B cell (primary cell): ENCODE data around the gene C14orf119. TPM values are rescaled to one million over a fixed set of nuclear protein-coding genes. Genes with fewer than 3 reads are reported as not detected.

ENCODE experiments used
- ATAC-seq: fragments of 200-7000 bp; cut with Tn5 transposase; one replicate; pipeline ENCODE4 v1.10.0; 2021; ENCODE audit warnings: low read depth, mild to moderate bottlenecking, moderate number of reproducible peaks, moderate library complexity
- CTCF ChIA-PET: fragments of 350-600 bp; sonication (Branson Sonifier 250); formaldehyde crosslinking; loops from one replicate; lab custom pipeline; 2021; ENCODE audit warnings: antibody characterized with exemption, inconsistent platforms; lab: Charles Lee
- POLR2A ChIA-PET: fragments of 350-600 bp; sonication (Branson Sonifier 250); formaldehyde crosslinking; loops from one replicate; lab custom pipeline; 2021; ENCODE audit warnings: antibody characterized with exemption; lab: Charles Lee
- DNase-seq: peaks from one replicate; pipeline ENCODE4 v3.0.0; 2013
- H2AFZ ChIP-seq: 2 replicates; pipeline ENCODE4 v1.6.1; 2012; ENCODE audit warnings: mild to moderate bottlenecking, low read depth, low read length; ENCODE audit not compliant: insufficient read depth, poor library complexity, severe bottlenecking
- H3K27ac ChIP-seq, 2 donors: 1 replicate in 1 of 2; 2 replicates in 1 of 2; pipeline ENCODE4 v1.5.1; 2012 to 2013; ENCODE audit warnings: low read length in 2 of 2, mild to moderate bottlenecking in 2 of 2, moderate library complexity in 1 of 2
- H3K27me3 ChIP-seq, 4 experiments: fragments of 200-600 bp in 1 of 4; sonication (generic) in 1 of 4; replicated peaks in 1 of 4; 1 replicate in 2 of 4; 2 replicates in 2 of 4; pipeline versions ENCODE4 v1.6.1 to v1.7.0; 2013 to 2016; ENCODE audit warnings: low read length in 3 of 4, mild to moderate bottlenecking in 2 of 4, mixed read lengths in 1 of 4, moderate library complexity in 1 of 4; ENCODE audit not compliant: insufficient read depth in 4 of 4, control insufficient read depth in 3 of 4; ENCODE audit errors: control extremely low read depth in 1 of 4
- H3K36me3 ChIP-seq, 2 experiments: replicated peaks in 1 of 2; 1 replicate in 1 of 2; 2 replicates in 1 of 2; pipeline versions ENCODE4 v1.6.1 to v1.7.1; 2013; ENCODE audit warnings: low read length in 1 of 2; ENCODE audit not compliant: insufficient read depth in 2 of 2, control insufficient read depth in 1 of 2; ENCODE audit errors: control extremely low read depth in 1 of 2, extremely low read depth in 1 of 2
- H3K4me1 ChIP-seq, 2 donors: fragments of 200-600 bp in 1 of 2; sonication (generic) in 1 of 2; 1 replicate in 1 of 2; 2 replicates in 1 of 2; pipeline versions ENCODE4 v1.5.1 to v1.6.1; 2013 to 2017; ENCODE audit warnings: low read length in 2 of 2; ENCODE audit not compliant: control insufficient read depth in 2 of 2, insufficient read depth in 2 of 2
- H3K4me2 ChIP-seq: replicated peaks from 2 replicates; pipeline ENCODE3; 2012; ENCODE audit warnings: mild to moderate bottlenecking, low read depth, low read length; ENCODE audit not compliant: poor library complexity, severe bottlenecking
- H3K4me3 ChIP-seq, 5 experiments: fragments of 200-600 bp in 1 of 5; sonication (generic) in 1 of 5; 1 replicate in 3 of 5; 2 replicates in 2 of 5; pipeline versions ENCODE4 v1.5.1 to v1.7.0; 2011 to 2016; ENCODE audit warnings: low read length in 4 of 5, mild to moderate bottlenecking in 4 of 5, low read depth in 2 of 5, control low read depth in 1 of 5, moderate library complexity in 1 of 5; ENCODE audit not compliant: insufficient read depth in 1 of 5; ENCODE audit errors: control extremely low read depth in 1 of 5, extremely low read depth in 1 of 5
- H3K79me2 ChIP-seq: fragments of 200-600 bp; sonication (generic); one replicate; pipeline ENCODE4 v1.6.0; 2016; ENCODE audit warnings: low read length; ENCODE audit not compliant: control insufficient read depth, insufficient read depth
- H3K9ac ChIP-seq: fragments of 200-600 bp; sonication (generic); 2 replicates; pipeline ENCODE4 v1.6.1; 2017; ENCODE audit warnings: mild to moderate bottlenecking, low read length, moderate library complexity
- H3K9me3 ChIP-seq, 3 donors: one replicate each; pipeline versions ENCODE4 v1.6.1 to v1.7.1; 2013; ENCODE audit warnings: low read length in 2 of 3; ENCODE audit not compliant: control insufficient read depth in 2 of 3, insufficient read depth in 1 of 3; ENCODE audit errors: control extremely low read depth in 1 of 3
- H4K20me1 ChIP-seq: 2 replicates; pipeline ENCODE4 v1.6.0; 2012; ENCODE audit warnings: mild to moderate bottlenecking, low read length; ENCODE audit not compliant: insufficient read depth, control insufficient read depth, poor library complexity, severe bottlenecking
- H3K27ac Mint-ChIP-seq: one replicate; pipeline ENCODE4 v1.8.0; 2021; ENCODE audit warnings: mixed read lengths
- H3K27me3 Mint-ChIP-seq: one replicate; pipeline ENCODE4 v1.8.0; 2021; ENCODE audit warnings: mixed read lengths
- H3K4me1 Mint-ChIP-seq: one replicate; pipeline ENCODE4 v1.8.0; 2021; ENCODE audit warnings: mixed read lengths
- H3K4me3 Mint-ChIP-seq: one replicate; pipeline ENCODE4 v1.8.0; 2021; ENCODE audit warnings: mixed read lengths
- H3K9me3 Mint-ChIP-seq: one replicate; pipeline ENCODE4 v1.8.0; 2022; ENCODE audit warnings: mixed read lengths; ENCODE audit not compliant: insufficient read depth
- CTCF ChIP-seq: fragments of 200-600 bp; IDR thresholded peaks from one replicate; pipeline ENCODE4 v1.8.0; 2022; ENCODE audit warnings: antibody characterized with exemption, mild to moderate bottlenecking
- EZH2 ChIP-seq: IDR thresholded peaks from 2 replicates; pipeline ENCODE4 v1.6.1; 2012; ENCODE audit warnings: borderline replicate concordance, low read depth, mild to moderate bottlenecking, moderate library complexity, low read length; ENCODE audit not compliant: insufficient read depth, poor library complexity, severe bottlenecking
- WGBS: methylation state at CpG from one replicate; pipeline ENCODE4 v1.1.5; 2013; ENCODE audit warnings: missing lambda C conversion rate; ENCODE audit not compliant: insufficient coverage; 5-methylcytosine and 5-hydroxymethylcytosine counted together
- intact Hi-C: fragments of 100-400 bp; cut with micrococcal nuclease; formaldehyde crosslinking; loops from one replicate; pipeline ENCODE4 v1.10.0; 2022
- polyA plus RNA-seq: library from polyadenylated mRNA; depleted of rRNA; stranded (reverse); fragments of >200 nt; gene quantifications from 2 replicates; pipeline ENCODE4 v1.2.3, GENCODE V29; 2012
- total RNA-seq, 2 donors: library from RNA; stranded (reverse); fragments of 120-200 nt in 1 of 2; gene quantifications; 1 replicate in 1 of 2; 2 replicates in 1 of 2; pipeline versions ENCODE4 v1.2.3 to v1.2.4, GENCODE V29; 2013 to 2022

C14orf119 gene
- total and polyA plus RNA-seq, 2 donors (not counting 1 experiment from before 2014, with no cell fraction given), result 12.2 to 30.6 TPM

GRCh38 chr14:23066855-23067744, 28.2 kb upstream of the C14orf119 start:
- intact Hi-C loops, result no loop called here
- Mint-ChIP-seq H3K4me1 (peaks cover 32% of the 10 kb centered on the region), H3K27ac (no peak overlapping the region), H3K27me3 (no peaks in the 10 kb centered on the region), H3K4me3 (no peak overlapping the region), H3K9me3 (no peaks in the 10 kb centered on the region)
- ATAC-seq (no peak), DNase-seq (no peak)
- Histone ChIP-seq H2AFZ (no peak overlapping the region), H3K9me3 (no peaks in the 10 kb centered on the region), H3K4me3 (no peak overlapping the region), H3K27ac (no peak overlapping the region), H3K27me3 (no peaks in the 10 kb centered on the region), H3K4me1 (peaks cover 20 to 39% of the 10 kb centered on the region in 2 donors), H3K4me2 (no peak overlapping the region), H3K79me2 (peaks cover 49% of the 10 kb centered on the region), H4K20me1 (peaks cover 64% of the 10 kb centered on the region), H3K9ac (no peak overlapping the region), H3K36me3 (peaks cover 8 to 73% of the 10 kb centered on the region in 2 experiments)
- ChIA-PET POLR2A (no interaction called here), CTCF (interaction anchor here (1.9 to 19.1 kb wide), 4 partner anchors 11 to 81 kb away, joined by 5 to 1134 read pairs (median 23); partner anchors contain the start of gene AJUBA)
- TF ChIP-seq CTCF, result no peak
- no peak for TF ChIP-seq EZH2
- 100% methylated on average over 12 of the region's 23 CpGs for WGBS
